ENCODE results near the gene TMEM132D. TPM values are rescaled to one million over a fixed set of nuclear protein-coding genes. Genes with fewer than 3 reads are reported as not detected.

The TMEM132D gene
- total and polyA plus RNA-seq, 2 of the 8 experiments (the other 6 are each of a cell fraction or from before 2014, with no cell fraction given): 3.5 to 10.1 TPM

- H3K79me2 ChIP-seq (ENCODE audit: control insufficient read depth in 1 of 2, insufficient read depth in 2 of 2, low read length in 2 of 2): no peaks in the 10 kb centered on the region
- peak overlapping the region; percentile 79; the same call in 1 of the 2 replicates for H2AFZ ChIP-seq (ENCODE audit: low read length)
- H2BK5ac ChIP-seq (ENCODE audit: low read depth, low read length): no peak overlapping the region
- no peak overlapping the region for H2AK5ac ChIP-seq (ENCODE audit: low read depth, low read length)
- H3K36me3 ChIP-seq (ENCODE audit: control insufficient read depth in 2 of 4, insufficient read depth in 4 of 4, low read length in 3 of 4): no peaks in the 10 kb centered on the region
- no peak overlapping the region for H4K8ac ChIP-seq (ENCODE audit: extremely low read depth, insufficient read depth, low read length)
- H3K9me3 ChIP-seq (ENCODE audit: insufficient read depth in 2 of 2, low read depth in 1 of 2, low read length in 1 of 2): no peaks in the 10 kb centered on the region
- no peak overlapping the region for H4K91ac ChIP-seq (replicated peaks; ENCODE audit: insufficient read length, low read length)
- H3K23me2 ChIP-seq (ENCODE audit: low read depth, low read length): peaks cover 4% of the 10 kb centered on the region; the same call in 1 of the 2 replicates
- no peak overlapping the region for H2BK120ac ChIP-seq (replicated peaks; ENCODE audit: low read depth, low read length)
- WGBS, 2 experiments (ENCODE audit: extremely low coverage in 1 of 2, insufficient coverage in 1 of 2, insufficient read length in 1 of 2, insufficient replicate concordance in 2 of 2, low coverage in 1 of 2, low lambda C conversion rate in 2 of 2, missing lambda C conversion rate in 1 of 2): 42% methylated on average over 15 of the region's 15 CpGs; no CpG with 5 or more reads in 1 of the 2 experiments
- H2BK20ac ChIP-seq (ENCODE audit: low read length): no peak overlapping the region
- peaks cover 0 to 3% (median 2%) of the 10 kb centered on the region in 4 experiments; a peak in 2 of 7 replicates for H3K4me1 ChIP-seq (replicated peaks in 1 of 4; ENCODE audit: control insufficient read depth in 3 of 4, insufficient read depth in 4 of 4, low read length in 3 of 4)
- no peak overlapping the region for H3K27ac ChIP-seq (ENCODE audit: low read depth, low read length)
- H3K4me3 ChIP-seq (ENCODE audit: extremely low read depth in 1 of 4, insufficient read depth in 2 of 4, low read depth in 3 of 4, low read length in 4 of 4): no peak overlapping the region
- H3K79me1 ChIP-seq (ENCODE audit: low read depth, low read length): no peaks in the 10 kb centered on the region
- ChIA-PET POLR2A (ENCODE audit: partially characterized antibody) (interaction anchor here (0.9 kb wide), 1 partner anchor 22 kb away, joined by 3 read pairs; no protein-coding TSS in a partner anchor), CTCF (ENCODE audit: partially characterized antibody) (interaction anchor here (0.6 to 3.6 kb wide), 38 partner anchors 9 to 956 kb away, joined by 3 to 31 read pairs (median 4); no protein-coding TSS in a partner anchor)
- H3K9ac ChIP-seq (replicated peaks in 1 of 4; ENCODE audit: extremely low read depth in 1 of 4, low read depth in 3 of 4, low read length in 3 of 4): no peak overlapping the region
- H2BK15ac ChIP-seq (ENCODE audit: low read length): peak overlapping the region; percentile 2; the same call in 1 of the 2 replicates
- H4K5ac ChIP-seq (ENCODE audit: insufficient read length, low read depth, low read length): no peak overlapping the region
- H3K4me2 ChIP-seq (ENCODE audit: insufficient read depth in 1 of 2, low read depth in 2 of 2, low read length in 2 of 2): peak overlapping the region; percentile 8 to 19; a peak in 2 of 4 replicates
- peak in 1 of 2 experiments; percentile 79 for DNase-seq (ENCODE audit: low read depth in 1 of 2, low spot score in 2 of 2)
- H3K18ac ChIP-seq (ENCODE audit: extremely low read depth, low read length): no peak overlapping the region
- no peak overlapping the region for H3K14ac ChIP-seq (ENCODE audit: insufficient read length)
- no peaks in the 10 kb centered on the region for H4K20me1 ChIP-seq (replicated peaks in 1 of 2; ENCODE audit: control insufficient read depth in 1 of 2, insufficient read depth in 2 of 2, low read length in 2 of 2)
- H3K4ac ChIP-seq (replicated peaks; ENCODE audit: insufficient read length, low read depth, low read length): no peak overlapping the region
- no peak overlapping the region for H3K56ac ChIP-seq (replicated peaks; ENCODE audit: insufficient read length, low read depth, low read length)
- peak; percentile 77 for FAIRE-seq
- H3K23ac ChIP-seq (ENCODE audit: insufficient read length): no peak overlapping the region
- H2BK12ac ChIP-seq (ENCODE audit: low read depth, low read length): no peak overlapping the region
- H3K27me3 ChIP-seq (replicated peaks in 1 of 4; ENCODE audit: control insufficient read depth in 3 of 4, extremely low read depth in 1 of 4, insufficient read depth in 3 of 4, low read length in 3 of 4): no peaks in the 10 kb centered on the region; a peak in 2 of 7 replicates
- peak; percentile 91 for TF ChIP-seq YY1 (IDR thresholded peaks at IDR 0.05; ENCODE audit: low read depth, low read length)
- no peak for TF ChIP-seq BACH1 (IDR thresholded peaks at IDR 0.05; ENCODE audit: low read length)
- TF ChIP-seq KDM5A (IDR thresholded peaks at IDR 0.05; ENCODE audit: low read length): no peak
- TF ChIP-seq, protein P1, sequence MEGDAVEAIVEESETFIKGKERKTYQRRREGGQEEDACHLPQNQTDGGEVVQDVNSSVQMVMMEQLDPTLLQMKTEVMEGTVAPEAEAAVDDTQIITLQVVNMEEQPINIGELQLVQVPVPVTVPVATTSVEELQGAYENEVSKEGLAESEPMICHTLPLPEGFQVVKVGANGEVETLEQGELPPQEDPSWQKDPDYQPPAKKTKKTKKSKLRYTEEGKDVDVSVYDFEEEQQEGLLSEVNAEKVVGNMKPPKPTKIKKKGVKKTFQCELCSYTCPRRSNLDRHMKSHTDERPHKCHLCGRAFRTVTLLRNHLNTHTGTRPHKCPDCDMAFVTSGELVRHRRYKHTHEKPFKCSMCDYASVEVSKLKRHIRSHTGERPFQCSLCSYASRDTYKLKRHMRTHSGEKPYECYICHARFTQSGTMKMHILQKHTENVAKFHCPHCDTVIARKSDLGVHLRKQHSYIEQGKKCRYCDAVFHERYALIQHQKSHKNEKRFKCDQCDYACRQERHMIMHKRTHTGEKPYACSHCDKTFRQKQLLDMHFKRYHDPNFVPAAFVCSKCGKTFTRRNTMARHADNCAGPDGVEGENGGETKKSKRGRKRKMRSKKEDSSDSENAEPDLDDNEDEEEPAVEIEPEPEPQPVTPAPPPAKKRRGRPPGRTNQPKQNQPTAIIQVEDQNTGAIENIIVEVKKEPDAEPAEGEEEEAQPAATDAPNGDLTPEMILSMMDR (IDR thresholded peaks at IDR 0.05; ENCODE audit: control extremely low read depth in 1 of 3, insufficient read depth in 1 of 3, low read depth in 1 of 3, low read length in 3 of 3): peak; percentile 54 to 87 (median 66)
- peak; percentile 80; the same call in 1 of the 2 replicates for TF ChIP-seq TCF12 (IDR thresholded peaks at IDR 0.05; ENCODE audit: low read depth, low read length)
- peak; percentile 69 to 73 for TF ChIP-seq RAD21 (IDR thresholded peaks at IDR 0.05 in 1 of 2, conservative IDR thresholded peaks at IDR 0.05 in 1 of 2; ENCODE audit: low read depth in 2 of 2, low read length in 2 of 2)
- no peak for TF ChIP-seq RXRA (IDR thresholded peaks at IDR 0.05; ENCODE audit: insufficient read depth, low read depth, low read length)
- 0 out of 4 replicates have a peak, but pooled peaks of 1 of the 2 experiments have one; percentile 40 for TF ChIP-seq SIN3A (conservative IDR thresholded peaks at IDR 0.05 in 1 of 2, IDR thresholded peaks at IDR 0.05 in 1 of 2; ENCODE audit: low read depth in 1 of 2, low read length in 2 of 2)
- no peak for TF ChIP-seq ZNF274 (IDR thresholded peaks at IDR 0.05; ENCODE audit: borderline replicate concordance, extremely low read depth, low read length)
Observed at GRCh38 chr12:129069886-129070285, 833.9 kb downstream of the TMEM132D start.

Data from H1 (cell line).